ENCODE results near the gene BANF2. TPM values are rescaled to one million over a fixed set of nuclear protein-coding genes. Genes with fewer than 3 reads are reported as not detected.
A peak's percentile ranks its signal among the peaks of the same experiment; 100 is the strongest.

The BANF2 gene
- total and polyA plus RNA-seq, 9 donors: not detected

GRCh38 chr20:17652411-17652810, 47.4 kb upstream of the BANF2 start:
- Histone ChIP-seq H3K27me3 (no peaks in the 10 kb centered on the region), H3K9me3 (no peaks in the 10 kb centered on the region), H3K4me3 (no peak overlapping the region), H3K4me1 (ENCODE audit: insufficient read depth) (peaks cover 20% of the 10 kb centered on the region), H3K36me3 (no peaks in the 10 kb centered on the region), H3K27ac (no peak overlapping the region)
- intact Hi-C loops (cut with DNase I): no loop called here
- WGBS, 3 donors: 77 to 85% (median 78%) methylated on average over 10 of the region's 10 CpGs
- TF ChIP-seq CTCF (IDR thresholded peaks at IDR 0.05) (no peak), EP300 (IDR thresholded peaks at IDR 0.05) (no peak), POLR2A (IDR thresholded peaks at IDR 0.05) (no peak)
- peak in 2 of 5 donors; percentile 14 to 33 for DNase-seq

GRCh38 chr20:17653835-17654648, 45.7 kb upstream of the BANF2 start:
- H3K4me1 ChIP-seq (ENCODE audit: insufficient read depth): peaks cover 12% of the 10 kb centered on the region
- 81 to 89% (median 88%) methylated on average over 11 of the region's 11 CpGs for WGBS, 3 donors
- DNase-seq: no peak

GRCh38 chr20:17654649-17655285, 45.0 kb upstream of the BANF2 start:
- WGBS, 3 donors: 58 to 60% (median 59%) methylated on average over 7 of the region's 7 CpGs
- peak in 2 of 5 donors; percentile 72 to 75 for DNase-seq
- Histone ChIP-seq H3K4me1 (ENCODE audit: insufficient read depth) (peaks cover 7% of the 10 kb centered on the region), H3K36me3 (no peaks in the 10 kb centered on the region), H3K4me3 (no peak overlapping the region), H3K27ac (no peak overlapping the region), H3K27me3 (no peaks in the 10 kb centered on the region), H3K9me3 (no peaks in the 10 kb centered on the region)
- TF ChIP-seq POLR2A (IDR thresholded peaks at IDR 0.05) (no peak), CTCF (IDR thresholded peaks at IDR 0.05) (peak; percentile 24 to 33 (median 26))
- intact Hi-C loops (cut with DNase I): no loop called here

More at GRCh38 chr20:17653835-17654648, 45.7 kb upstream of the BANF2 start:
- H3K27me3 ChIP-seq: no peaks in the 10 kb centered on the region
- H3K4me3 ChIP-seq: no peak overlapping the region
- intact Hi-C loops (cut with DNase I): no loop called here
- no peaks in the 10 kb centered on the region for H3K9me3 ChIP-seq
- no peaks in the 10 kb centered on the region for H3K36me3 ChIP-seq
- no peak overlapping the region for H3K27ac ChIP-seq
- TF ChIP-seq CTCF (IDR thresholded peaks at IDR 0.05): no peak
- no peak for TF ChIP-seq EP300 (IDR thresholded peaks at IDR 0.05)
- no peak for TF ChIP-seq POLR2A (IDR thresholded peaks at IDR 0.05)

GRCh38 chr20:17655286-17655651, 44.5 kb upstream of the BANF2 start:
- WGBS, 3 donors: 70 to 79% (median 74%) methylated on average over 7 of the region's 7 CpGs
- H3K27me3 ChIP-seq: no peaks in the 10 kb centered on the region
- H3K4me1 ChIP-seq (ENCODE audit: insufficient read depth): peaks cover 7% of the 10 kb centered on the region
- no peak overlapping the region for H3K27ac ChIP-seq
- intact Hi-C loops (cut with DNase I): no loop called here
- H3K9me3 ChIP-seq: no peaks in the 10 kb centered on the region
- TF ChIP-seq CTCF (IDR thresholded peaks at IDR 0.05) (no peak), EP300 (IDR thresholded peaks at IDR 0.05) (no peak), POLR2A (IDR thresholded peaks at IDR 0.05) (no peak)
- H3K36me3 ChIP-seq: no peaks in the 10 kb centered on the region
- H3K4me3 ChIP-seq: no peak overlapping the region
- DNase-seq: no peak

Measured in ovary (tissue), 9 donors.